ENCODE results near the gene SNX24. TPM values are rescaled to one million over a fixed set of nuclear protein-coding genes. Genes with fewer than 3 reads are reported as not detected.
"Not testable (repeated sequence)": the region's sequence is repeated elsewhere in the genome, so short reads cannot be mapped to it uniquely, and the experiment has no call there.

SNX24 gene
- polyA plus RNA-seq, 1 experiment: 14.8 TPM

DNA sequence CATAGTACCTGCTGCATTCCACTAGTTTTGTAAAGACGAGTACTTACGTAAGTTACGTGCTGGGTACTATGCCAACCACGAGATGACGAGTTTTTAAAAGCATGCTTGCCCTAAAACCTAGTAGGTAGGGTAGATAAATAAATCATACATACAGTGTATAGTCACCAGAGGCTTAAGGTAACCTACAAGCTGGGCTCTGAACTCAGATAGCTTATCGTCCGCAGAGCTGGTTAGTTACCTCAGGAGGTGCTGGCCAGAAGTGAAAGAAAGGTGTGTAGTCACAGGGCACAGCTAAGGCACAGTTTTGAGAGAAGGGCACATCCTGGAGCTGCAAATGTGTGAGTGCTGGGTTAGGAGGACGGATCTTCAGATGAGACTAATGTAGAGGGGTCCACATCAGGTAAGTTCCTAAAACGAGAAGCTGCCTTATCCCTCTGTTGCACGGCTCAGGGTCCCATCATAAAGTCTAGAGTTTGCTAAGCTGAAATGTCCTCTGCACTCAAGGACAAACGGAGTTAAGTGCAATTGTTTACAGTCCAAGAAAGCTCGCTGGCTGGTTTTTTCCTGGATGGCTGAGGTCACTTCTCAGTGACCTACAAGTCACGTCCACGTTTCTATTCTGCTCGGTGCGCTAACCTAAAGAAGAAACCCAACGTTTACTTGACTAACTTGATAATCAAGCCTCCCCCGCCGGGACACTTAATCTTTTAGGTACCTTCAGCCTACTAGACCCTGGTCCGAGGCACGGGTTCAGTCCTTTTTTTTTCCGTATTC lies 1.1 kb upstream of the SNX24 start:
- ChIA-PET CTCF (interaction anchor here (0.7 to 1.6 kb wide), 2 partner anchors 17 to 523 kb away, joined by 3 to 4 read pairs; no protein-coding TSS in a partner anchor), POLR2A (interaction anchor here (0.9 kb wide), 1 partner anchor 70 kb away, joined by 3 read pairs; the partner anchor contains the start of gene SNX2)
- Histone ChIP-seq H3K27me3 (ENCODE audit: control insufficient read depth, insufficient read depth, low read length) (no peaks in the 10 kb centered on the region), H3K4me3 (ENCODE audit: low read depth, low read length) (peak overlapping the region; percentile 71), H3K27ac (ENCODE audit: low read depth, low read length) (peak overlapping the region; percentile 21), H3K9me3 (ENCODE audit: control insufficient read depth, insufficient read depth, low read length) (no peaks in the 10 kb centered on the region; the same call in 1 of the 2 replicates)
- no peak for TF ChIP-seq CTCF (IDR thresholded peaks at IDR 0.05; ENCODE audit: low read depth, low read length)
- no peak for DNase-seq (ENCODE audit: low read depth, low spot score)

GRCh38 chr5:122844910-122845228 lies 544 bp upstream of the SNX24 start:
- H3K27me3 ChIP-seq (ENCODE audit: control insufficient read depth, insufficient read depth, low read length): no peaks in the 10 kb centered on the region
- ChIA-PET POLR2A (interaction anchor here (0.9 kb wide), 1 partner anchor 71 kb away, joined by 3 read pairs; the partner anchor contains the start of gene SNX2), CTCF (interaction anchor here (0.7 to 1.6 kb wide), 2 partner anchors 16 to 522 kb away, joined by 3 to 4 read pairs; no protein-coding TSS in a partner anchor)
- no peak for DNase-seq (ENCODE audit: low read depth, low spot score)
- peak overlapping the region; percentile 21 for H3K27ac ChIP-seq (ENCODE audit: low read depth, low read length)
- peak overlapping the region; percentile 71 for H3K4me3 ChIP-seq (ENCODE audit: low read depth, low read length)
- TF ChIP-seq CTCF (IDR thresholded peaks at IDR 0.05; ENCODE audit: low read depth, low read length): no peak
- no peaks in the 10 kb centered on the region; the same call in 1 of the 2 replicates for H3K9me3 ChIP-seq (ENCODE audit: control insufficient read depth, insufficient read depth, low read length)

DNA sequence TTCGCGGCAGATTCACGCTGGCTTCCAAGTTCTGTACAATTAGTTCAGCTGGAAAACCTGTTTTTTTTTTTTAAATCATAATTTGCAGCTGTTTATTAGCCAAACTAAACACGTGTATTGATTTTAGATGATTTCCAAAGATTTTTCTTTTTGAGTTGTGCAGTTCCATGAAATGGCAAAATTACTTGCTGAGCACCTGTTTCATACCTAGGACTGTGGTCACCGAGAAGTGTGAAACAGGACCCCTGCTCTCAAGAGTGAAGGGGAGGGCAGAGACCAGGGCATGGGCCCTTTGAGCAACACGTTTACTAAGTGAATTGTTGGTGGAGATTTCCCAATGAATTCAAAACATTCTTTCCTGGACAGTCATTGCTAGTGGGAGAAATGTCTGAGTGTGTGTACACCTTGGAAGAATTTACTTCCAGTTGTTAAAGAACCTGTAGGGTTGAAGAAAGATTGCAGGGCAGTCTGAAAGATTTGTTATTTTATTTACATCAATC lies 688 bp downstream of the SNX24 start:
- POLR2A ChIA-PET: interaction anchor here (0.7 to 0.8 kb wide), 2 partner anchors 33 to 101 kb away, joined by 3 to 10 read pairs; no protein-coding TSS in a partner anchor
- no peak for TF ChIP-seq CTCF (IDR thresholded peaks at IDR 0.05; ENCODE audit: low read depth, low read length)
- Histone ChIP-seq H3K4me3 (ENCODE audit: low read depth, low read length) (peak overlapping the region; percentile 71), H3K9me3 (ENCODE audit: control insufficient read depth, insufficient read depth, low read length) (no peaks in the 10 kb centered on the region; the same call in 1 of the 2 replicates), H3K27me3 (ENCODE audit: control insufficient read depth, insufficient read depth, low read length) (no peaks in the 10 kb centered on the region), H3K27ac (ENCODE audit: low read depth, low read length) (peak overlapping the region; percentile 66)
- CTCF ChIA-PET: interaction anchor here (0.7 to 1.6 kb wide), 5 partner anchors 14 to 521 kb away, joined by 3 to 4 read pairs (median 3); no protein-coding TSS in a partner anchor
- peak; percentile 29 for DNase-seq (ENCODE audit: low read depth, low spot score)

GRCh38 chr5:122847687-122848081 lies 2.3 kb downstream of the SNX24 start:
- Histone ChIP-seq H3K27ac (ENCODE audit: low read depth, low read length) (no peak overlapping the region), H3K27me3 (ENCODE audit: control insufficient read depth, insufficient read depth, low read length) (no peaks in the 10 kb centered on the region), H3K4me3 (ENCODE audit: low read depth, low read length) (no peak overlapping the region), H3K9me3 (ENCODE audit: control insufficient read depth, insufficient read depth, low read length) (no peaks in the 10 kb centered on the region; the same call in 1 of the 2 replicates)
- CTCF ChIA-PET: interaction anchor here (1.6 kb wide), 1 partner anchor 143 kb away, joined by 5 read pairs; no protein-coding TSS in a partner anchor
- no peak for DNase-seq (ENCODE audit: low read depth, low spot score)
- POLR2A ChIA-PET: no interaction called here
- TF ChIP-seq CTCF (IDR thresholded peaks at IDR 0.05; ENCODE audit: low read depth, low read length): no peak

DNA sequence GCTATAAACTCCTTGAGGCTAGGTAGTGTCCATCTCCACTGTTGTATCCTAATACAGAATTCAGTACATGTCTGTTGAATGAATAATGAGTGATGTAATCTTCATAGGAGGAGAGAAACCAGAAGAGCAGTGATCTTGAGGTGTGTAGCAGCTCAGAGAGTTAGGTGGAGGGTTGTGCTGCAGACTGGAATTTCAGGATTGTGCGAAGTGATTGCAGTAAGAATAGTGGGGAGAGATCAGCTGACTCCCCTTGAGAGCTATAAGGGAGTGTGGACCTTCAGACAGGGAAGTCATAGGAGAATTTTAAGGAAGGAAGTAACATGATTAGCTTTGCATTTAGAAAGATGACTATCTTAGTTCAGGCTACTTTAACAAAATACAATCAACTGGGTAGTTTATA lies 4.4 kb downstream of the SNX24 start:
- Histone ChIP-seq H3K4me3 (ENCODE audit: low read depth, low read length) (no peak overlapping the region), H3K9me3 (ENCODE audit: control insufficient read depth, insufficient read depth, low read length) (no peaks in the 10 kb centered on the region; the same call in 1 of the 2 replicates), H3K27ac (ENCODE audit: low read depth, low read length) (no peak overlapping the region), H3K27me3 (ENCODE audit: control insufficient read depth, insufficient read depth, low read length) (no peaks in the 10 kb centered on the region)
- DNase-seq (ENCODE audit: low read depth, low spot score): no peak
- CTCF ChIA-PET: interaction anchor here (1.1 kb wide), 1 partner anchor 145 kb away, joined by 3 read pairs; no protein-coding TSS in a partner anchor
- no peak for TF ChIP-seq CTCF (IDR thresholded peaks at IDR 0.05; ENCODE audit: low read depth, low read length)
- POLR2A ChIA-PET: no interaction called here

GRCh38 chr5:122857538-122857937 lies 12.1 kb downstream of the SNX24 start:
- H3K9me3 ChIP-seq (ENCODE audit: control insufficient read depth, insufficient read depth, low read length); DNase-seq (ENCODE audit: low read depth, low spot score); H3K27ac ChIP-seq (ENCODE audit: low read depth, low read length); H3K4me3 ChIP-seq (ENCODE audit: low read depth, low read length); CTCF ChIA-PET; POLR2A ChIA-PET; H3K27me3 ChIP-seq (ENCODE audit: control insufficient read depth, insufficient read depth, low read length): not testable (repeated sequence)
